HG03432 (cell line): ENCODE measurements around the gene NPNT.

ENCODE experiments used
- ATAC-seq: cut with Tn5 transposase; IDR thresholded peaks from one replicate; pipeline ENCODE4 v1.9.1; 2021; ENCODE audit warnings: mild to moderate bottlenecking, moderate library complexity; ENCODE audit not compliant: unreplicated experiment

The NPNT gene

GRCh38 chr4:105967058-105967658 lies 71.9 kb downstream of the NPNT start:
- ATAC-seq = no peak

GRCh38 chr4:105969575-105969974 lies 74.3 kb downstream of the NPNT start:
- no peak for ATAC-seq

- ATAC-seq = no peak
Observed at GRCh38 chr4:105970371-105970770, 75.1 kb downstream of the NPNT start.

GRCh38 chr4:105971036-105971435 lies 75.8 kb downstream of the NPNT start:
- ATAC-seq = no peak

- ATAC-seq = no peak
Observed at GRCh38 chr4:105972946-105973621, 77.8 kb downstream of the NPNT start.

- ATAC-seq = no peak
Observed at GRCh38 chr4:105976915-105977314, 81.6 kb downstream of the NPNT start.

- ATAC-seq = no peak
Observed at GRCh38 chr4:105978684-105979296, 83.5 kb downstream of the NPNT start.

- no peak for ATAC-seq
Observed at GRCh38 chr4:105979506-105979905, 84.2 kb downstream of the NPNT start.

- no peak for ATAC-seq
Observed at GRCh38 chr4:105988671-105989070, 93.4 kb downstream of the NPNT start.

- no peak for ATAC-seq
Observed at GRCh38 chr4:105989485-105990242, 94.4 kb downstream of the NPNT start.

GRCh38 chr4:105990933-105991332 lies 95.7 kb downstream of the NPNT start:
- peak; percentile 71 for ATAC-seq

GRCh38 chr4:105991726-105992125 lies 96.5 kb downstream of the NPNT start:
- no peak for ATAC-seq

- ATAC-seq = no peak
Observed at GRCh38 chr4:105992641-105993305, 97.5 kb downstream of the NPNT start.

- ATAC-seq = no peak
Observed at GRCh38 chr4:105994061-105994460, 98.8 kb downstream of the NPNT start.

GRCh38 chr4:105994841-105995501 lies 99.7 kb downstream of the NPNT start:
- ATAC-seq = no peak

GRCh38 chr4:105996845-105997244 lies 101.6 kb downstream of the NPNT start:
- no peak for ATAC-seq

GRCh38 chr4:105998171-105999063 lies 103.1 kb downstream of the NPNT start:
- ATAC-seq = no peak

- ATAC-seq = no peak
Observed at GRCh38 chr4:106002994-106003393, 107.7 kb downstream of the NPNT start.

- no peak for ATAC-seq
Observed at GRCh38 chr4:106010761-106011160, 115.5 kb downstream of the NPNT start.

GRCh38 chr4:106011387-106011786 lies 116.1 kb downstream of the NPNT start:
- ATAC-seq = no peak
